Pulmonary artery endothelial cell (primary cell): Measurements from ENCODE around the gene PRKD1. TPM values are rescaled to one million over a fixed set of nuclear protein-coding genes. Genes with fewer than 3 reads are reported as not detected.

Source experiments
- DNase-seq: peaks from one replicate; pipeline ENCODE4 v3.0.0-alpha.2; 2011; ENCODE audit warnings: low read depth, low spot score
- total RNA-seq: library from RNA; depleted of rRNA; stranded (reverse); fragments of >200 nt; gene quantifications from 2 replicates; pipeline ENCODE4 v1.2.3, GENCODE V29; 2014

Gene PRKD1
- total RNA-seq, 1 donor from 2014 or later, result 6.5 TPM

GRCh38 chr14:29618323-29619067 is 309.2 kb downstream of the PRKD1 start:
- no peak for DNase-seq

DNA sequence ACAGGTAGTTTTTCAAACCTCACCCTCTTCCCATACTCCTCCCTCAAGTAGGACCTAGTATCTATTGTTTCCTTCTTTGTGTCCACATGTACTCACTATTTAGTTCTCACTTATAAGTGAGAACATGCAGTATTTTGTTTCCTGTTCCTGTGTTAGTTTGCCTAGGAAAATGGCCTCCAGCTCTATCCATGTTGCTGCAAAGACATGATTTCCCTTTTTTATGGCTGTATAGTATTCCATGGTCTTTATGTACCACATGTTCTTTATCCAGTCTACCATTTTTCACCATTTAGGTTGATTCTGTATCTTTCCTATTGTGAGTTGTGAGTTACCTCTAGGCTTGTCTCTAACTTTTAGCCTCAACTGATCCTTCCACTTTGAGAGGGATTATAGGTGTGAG is 310.7 kb downstream of the PRKD1 start:
- DNase-seq, result no peak

- no peak for DNase-seq
Measured at GRCh38 chr14:29608861-29609260, 318.8 kb downstream of the PRKD1 start.

DNA sequence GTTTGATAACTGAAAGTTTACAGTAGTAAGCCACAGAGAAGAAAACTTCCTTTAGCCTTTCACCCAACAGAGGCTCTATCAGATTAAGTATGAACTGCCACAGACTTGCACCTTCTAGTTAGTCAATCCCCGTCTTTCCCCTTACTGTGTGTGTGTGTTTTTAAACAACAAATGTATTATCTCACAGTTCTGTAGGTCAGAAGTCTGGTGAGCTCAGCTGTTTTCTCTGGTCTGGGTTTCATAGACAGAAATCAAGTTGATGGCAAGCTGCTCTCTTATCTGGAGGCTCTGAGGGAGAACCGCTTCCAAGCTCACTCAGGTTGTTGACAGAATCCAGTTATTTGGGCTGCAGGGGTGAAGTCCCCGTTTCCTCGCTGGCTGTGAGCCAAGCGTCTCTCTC is 320.5 kb downstream of the PRKD1 start:
- DNase-seq, result no peak

DNA sequence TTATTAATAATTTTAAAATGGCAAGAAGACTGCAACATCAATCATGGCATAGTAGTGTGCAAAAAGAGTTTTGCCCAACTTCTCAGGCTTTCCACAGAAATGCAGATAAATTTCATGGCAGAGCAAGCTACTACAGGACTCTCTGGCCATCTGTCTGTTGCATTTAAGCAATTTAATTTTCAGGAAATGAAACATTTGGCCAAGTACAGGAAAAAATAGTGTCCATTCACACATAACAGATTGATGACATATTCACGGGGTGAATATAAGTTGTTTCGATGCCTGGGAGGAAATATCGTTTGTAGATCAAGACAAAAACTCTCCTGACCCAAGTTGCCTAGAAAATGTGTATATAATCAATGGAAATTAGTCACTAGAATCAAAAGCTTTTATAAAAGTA is 324.0 kb downstream of the PRKD1 start:
- DNase-seq, result no peak

GRCh38 chr14:29601616-29602015 is 326.0 kb downstream of the PRKD1 start:
- peak; percentile 20 for DNase-seq

DNA sequence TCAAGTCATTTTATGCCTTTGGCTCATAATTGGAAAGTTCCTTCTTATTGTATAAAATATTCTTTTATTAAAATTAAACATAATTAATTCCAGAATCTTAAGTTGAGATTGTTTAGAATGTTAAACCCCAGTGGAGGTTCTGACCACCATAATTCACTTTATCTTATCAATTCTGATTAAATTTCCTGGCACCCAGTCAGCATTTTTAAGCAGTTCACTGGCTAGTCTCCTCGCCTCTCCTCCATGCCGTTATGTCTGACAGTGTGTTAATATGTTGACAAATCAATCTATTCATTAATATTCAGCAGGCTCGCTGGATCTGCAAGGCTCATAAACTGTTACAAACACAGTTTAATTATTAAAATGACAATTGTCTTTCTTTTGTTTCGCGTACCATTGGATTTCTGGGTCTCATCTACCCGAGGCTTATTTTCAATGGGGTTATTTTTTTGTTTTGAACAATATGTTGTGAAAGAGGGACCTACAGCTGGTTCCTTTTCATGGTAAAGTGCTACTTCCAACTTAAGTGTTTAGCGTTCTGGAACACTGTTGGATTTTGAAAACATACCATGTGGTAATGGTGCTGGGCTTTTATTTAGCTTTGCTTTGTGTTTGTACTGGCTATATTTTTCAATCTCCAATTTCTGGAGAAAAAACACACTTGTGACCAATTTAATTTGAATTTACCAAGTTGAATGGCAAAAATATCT is 339.7 kb downstream of the PRKD1 start:
- DNase-seq, result no peak

DNA sequence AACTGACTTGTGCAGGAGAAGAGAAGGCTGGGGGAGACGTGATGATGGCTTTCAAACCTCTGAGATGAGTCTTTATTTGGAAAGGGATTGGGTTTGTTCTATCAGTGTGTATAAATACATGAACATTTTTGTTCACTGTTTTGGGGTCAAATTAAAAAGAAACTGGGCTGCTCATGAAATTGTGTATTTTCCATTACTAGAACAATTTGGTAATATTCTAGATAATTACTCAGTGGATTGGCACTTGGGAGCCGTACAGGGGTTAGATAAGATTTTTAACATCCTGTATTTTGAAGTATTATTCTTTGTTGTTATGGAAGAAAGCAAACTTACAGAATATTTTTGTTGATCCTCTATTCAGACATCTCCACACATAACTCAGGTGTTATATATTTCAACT is 340.6 kb downstream of the PRKD1 start:
- no peak for DNase-seq

- no peak for DNase-seq
Measured at GRCh38 chr14:29584992-29585391, 342.7 kb downstream of the PRKD1 start.

- DNase-seq, result no peak
Measured at GRCh38 chr14:29580763-29581162, 346.9 kb downstream of the PRKD1 start.

- no peak for DNase-seq
Measured at GRCh38 chr14:29579838-29580237, 347.8 kb downstream of the PRKD1 start.

- no peak for DNase-seq
Measured at GRCh38 chr14:29576927-29577326, 350.7 kb downstream of the PRKD1 start.

- no peak for DNase-seq
Measured at GRCh38 chr14:29569194-29569593, 358.5 kb downstream of the PRKD1 start.

- no peak for DNase-seq
Measured at GRCh38 chr14:29566194-29566593, 361.5 kb downstream of the PRKD1 start.

GRCh38 chr14:29558516-29558915 is 369.1 kb downstream of the PRKD1 start:
- DNase-seq, result no peak

DNA sequence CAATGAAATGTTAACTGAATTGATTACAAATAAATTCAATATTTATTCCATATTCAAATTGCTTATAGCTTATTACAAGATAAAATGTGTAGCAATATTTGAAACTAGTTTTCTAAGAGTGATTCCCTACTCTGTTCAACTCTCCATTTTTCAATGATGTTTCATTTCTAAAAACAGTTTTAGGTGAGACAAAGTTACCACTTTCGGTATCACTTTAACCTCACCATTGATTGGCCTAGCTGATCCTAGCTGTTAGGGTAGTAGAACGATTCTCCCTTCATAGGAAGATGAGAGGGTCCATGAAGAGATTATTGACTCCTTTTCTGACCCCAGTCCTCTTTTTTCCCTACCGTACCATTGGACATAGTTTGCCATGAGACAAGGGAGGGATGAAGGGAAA is 373.3 kb downstream of the PRKD1 start:
- no peak for DNase-seq

DNA sequence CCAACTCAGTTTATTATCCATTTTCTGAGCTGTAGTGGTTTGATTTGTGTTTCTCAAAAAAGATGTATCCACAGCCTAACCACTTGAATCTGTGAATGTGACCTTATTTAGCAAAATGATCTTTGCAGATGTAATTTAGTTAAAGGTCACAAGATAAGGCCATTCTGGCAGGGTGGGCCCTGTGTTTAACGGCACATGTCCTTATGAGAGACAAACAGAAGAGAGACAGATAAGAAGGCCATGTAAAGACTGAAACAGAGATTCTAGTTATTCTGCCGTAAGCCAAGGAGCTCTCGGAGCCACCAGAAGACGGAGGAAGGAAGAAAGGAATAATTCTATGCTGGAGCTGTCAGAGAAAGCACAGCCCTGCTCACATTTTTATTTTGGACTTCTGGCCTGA is 374.2 kb downstream of the PRKD1 start:
- no peak for DNase-seq

GRCh38 chr14:29548948-29549370 is 378.7 kb downstream of the PRKD1 start:
- DNase-seq, result peak; percentile 26

DNA sequence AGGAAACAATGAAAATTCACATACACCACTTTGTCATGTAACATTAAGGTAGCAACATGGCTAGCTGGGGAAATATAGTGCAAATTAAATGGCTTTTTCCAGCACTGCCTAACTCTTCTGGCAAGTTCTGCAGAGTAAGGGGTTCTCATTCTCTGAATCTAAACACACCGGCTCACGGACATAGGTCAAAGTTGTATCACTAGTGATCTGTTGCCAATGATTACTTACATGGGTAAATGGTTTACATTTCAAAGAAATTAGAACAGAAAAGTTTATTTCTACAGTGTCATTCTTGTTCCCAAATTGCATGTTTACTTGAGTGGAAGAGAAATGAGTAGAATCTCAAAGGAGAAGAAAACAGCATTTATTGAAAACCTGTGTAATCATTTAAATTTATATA is 381.9 kb downstream of the PRKD1 start:
- DNase-seq, result no peak

GRCh38 chr14:29536886-29537511 is 390.6 kb downstream of the PRKD1 start:
- no peak for DNase-seq

DNA sequence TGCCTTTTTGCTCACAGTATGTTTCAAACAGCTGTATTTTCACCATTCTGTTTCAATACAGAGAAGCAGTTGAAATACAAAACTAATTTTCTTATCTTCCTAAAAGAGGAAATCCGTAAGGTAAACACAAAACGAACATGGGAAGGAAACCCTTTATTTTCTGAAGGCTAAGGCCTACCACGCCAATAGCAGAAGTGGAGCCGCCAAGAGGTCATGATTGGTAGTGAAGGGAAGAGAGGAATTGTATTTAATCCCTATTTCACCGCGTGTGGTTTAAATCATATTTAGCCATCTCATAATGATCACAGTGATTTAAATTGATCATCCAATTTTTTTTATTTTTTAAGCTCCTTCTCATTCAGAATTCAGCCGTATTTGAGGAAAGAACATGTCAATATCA is 398.2 kb downstream of the PRKD1 start:
- no peak for DNase-seq

- DNase-seq, result no peak
Measured at GRCh38 chr14:29528889-29529288, 398.8 kb downstream of the PRKD1 start.

- no peak for DNase-seq
Measured at GRCh38 chr14:29527286-29527685, 400.4 kb downstream of the PRKD1 start.
